GM21423 (cell line): ENCODE measurements around the gene RANBP3L.
A peak's percentile ranks its signal among the peaks of the same experiment; 100 is the strongest.

Source experiments
- ATAC-seq: cut with Tn5 transposase; IDR thresholded peaks from one replicate; pipeline ENCODE4 v1.9.1; 2021; ENCODE audit warnings: mild to moderate bottlenecking, moderate library complexity; ENCODE audit not compliant: unreplicated experiment

The RANBP3L gene

GRCh38 chr5:36244076-36244475 lies 57.6 kb downstream of the RANBP3L start:
- no peak for ATAC-seq

- no peak for ATAC-seq
Observed at GRCh38 chr5:36243653-36244052, 58.0 kb downstream of the RANBP3L start.

GRCh38 chr5:36242534-36243485 lies 58.9 kb downstream of the RANBP3L start:
- ATAC-seq, result no peak

- ATAC-seq, result peak; percentile 92
Observed at GRCh38 chr5:36241631-36242533, 59.8 kb downstream of the RANBP3L start, which contains the start of gene NADK2. NADK2 (minus strand) TSS chr5:36241925; CDS start chr5:36241798, 127 bp downstream.

- peak; percentile 24 for ATAC-seq
Observed at GRCh38 chr5:36240779-36241630, 60.7 kb downstream of the RANBP3L start.

- no peak for ATAC-seq
Observed at GRCh38 chr5:36239370-36240293, 62.1 kb downstream of the RANBP3L start.

- no peak for ATAC-seq
Observed at GRCh38 chr5:36238502-36239295, 63.0 kb downstream of the RANBP3L start.

- no peak for ATAC-seq
Observed at GRCh38 chr5:36237751-36238150, 64.0 kb downstream of the RANBP3L start.

- ATAC-seq, result no peak
Observed at GRCh38 chr5:36236801-36237200, 64.9 kb downstream of the RANBP3L start.

GRCh38 chr5:36232533-36232932 lies 69.2 kb downstream of the RANBP3L start:
- ATAC-seq, result no peak

GRCh38 chr5:36230151-36230790 lies 71.4 kb downstream of the RANBP3L start:
- no peak for ATAC-seq

- no peak for ATAC-seq
Observed at GRCh38 chr5:36228505-36228904, 73.2 kb downstream of the RANBP3L start.

GRCh38 chr5:36227046-36227445 lies 74.7 kb downstream of the RANBP3L start:
- ATAC-seq, result no peak

GRCh38 chr5:36222620-36223019 lies 79.1 kb downstream of the RANBP3L start:
- ATAC-seq, result no peak

- no peak for ATAC-seq
Observed at GRCh38 chr5:36217988-36218387, 83.7 kb downstream of the RANBP3L start.

- ATAC-seq, result no peak
Observed at GRCh38 chr5:36217567-36217966, 84.1 kb downstream of the RANBP3L start.

- no peak for ATAC-seq
Observed at GRCh38 chr5:36215910-36216309, 85.8 kb downstream of the RANBP3L start.

GRCh38 chr5:36214436-36214835 lies 87.3 kb downstream of the RANBP3L start:
- no peak for ATAC-seq
